Common myeloid progenitor, CD34-positive (primary cell): Measurements from ENCODE around the gene ADAR.

Source experiments
- CTCF ChIA-PET: fragments of 350-600 bp; sonication (Branson Sonifier 250); formaldehyde crosslinking; loops from one replicate; lab custom pipeline; 2021; ENCODE audit warnings: antibody characterized with exemption; lab: Charles Lee
- POLR2A ChIA-PET: fragments of 350-600 bp; sonication (Branson Sonifier 250); formaldehyde crosslinking; loops from one replicate; lab custom pipeline; 2021; ENCODE audit warnings: antibody characterized with exemption; lab: Charles Lee
- DNase-seq, 3 donors: peaks; one replicate each; pipeline versions ENCODE4 v3.0.0 to v3.0.0-alpha.2; 2013
- H3K27ac ChIP-seq, 2 experiments: 1 replicate in 1 of 2; 2 replicates in 1 of 2; pipeline ENCODE4 v1.7.0; 2013; ENCODE audit warnings: inconsistent platforms in 2 of 2, low read length in 2 of 2, mild to moderate bottlenecking in 2 of 2, low read depth in 1 of 2, moderate library complexity in 1 of 2; ENCODE audit not compliant: severe bottlenecking in 2 of 2, insufficient read depth in 1 of 2, poor library complexity in 1 of 2
- H3K27me3 ChIP-seq, 5 experiments: replicated peaks in 2 of 5; 1 replicate in 3 of 5; 2 replicates in 2 of 5; pipeline versions ENCODE4 v1.6.1 to v1.7.0; 2013; ENCODE audit warnings: low read length in 4 of 5, mild to moderate bottlenecking in 2 of 5, moderate library complexity in 2 of 5, inconsistent platforms in 1 of 5; ENCODE audit not compliant: insufficient read depth in 5 of 5, control insufficient read depth in 4 of 5
- H3K36me3 ChIP-seq, 4 experiments: 1 replicate in 2 of 4; 2 replicates in 2 of 4; pipeline versions ENCODE4 v1.6.1 to v1.7.0; 2013; ENCODE audit warnings: low read length in 3 of 4, control low read depth in 1 of 4, mild to moderate bottlenecking in 1 of 4; ENCODE audit not compliant: control insufficient read depth in 4 of 4, insufficient read depth in 4 of 4
- H3K4me1 ChIP-seq, 4 experiments: 1 replicate in 3 of 4; 2 replicates in 1 of 4; pipeline versions ENCODE4 v1.6.1 to v1.7.1; 2013; ENCODE audit warnings: low read length in 3 of 4, mild to moderate bottlenecking in 3 of 4, control low read depth in 1 of 4, inconsistent platforms in 1 of 4, moderate library complexity in 1 of 4; ENCODE audit not compliant: control insufficient read depth in 4 of 4, insufficient read depth in 4 of 4; ENCODE audit errors: control extremely low read depth in 1 of 4
- H3K4me3 ChIP-seq, 7 experiments: 1 replicate in 4 of 7; 2 replicates in 3 of 7; pipeline versions ENCODE4 v1.5.1 to v1.7.0; 2013; ENCODE audit warnings: mild to moderate bottlenecking in 7 of 7, low read length in 6 of 7, moderate library complexity in 6 of 7, inconsistent platforms in 2 of 7, low read depth in 2 of 7, control low read depth in 1 of 7; ENCODE audit not compliant: insufficient read depth in 4 of 7, control insufficient read depth in 1 of 7; ENCODE audit errors: extremely low read depth in 1 of 7
- H3K9me3 ChIP-seq, 5 experiments: 1 replicate in 4 of 5; 2 replicates in 1 of 5; pipeline versions ENCODE4 v1.6.1 to v1.7.1; 2013; ENCODE audit warnings: low read length in 4 of 5, mild to moderate bottlenecking in 2 of 5, inconsistent platforms in 1 of 5, low read depth in 1 of 5, moderate library complexity in 1 of 5; ENCODE audit not compliant: control insufficient read depth in 4 of 5, insufficient read depth in 2 of 5; ENCODE audit errors: control extremely low read depth in 1 of 5
- WGBS: methylation state at CpG from one replicate; pipeline ENCODE4 v1.1.5; 2013; ENCODE audit not compliant: insufficient coverage; 5-methylcytosine and 5-hydroxymethylcytosine counted together

The ADAR gene

GRCh38 chr1:154595621-154596020 lies 12.4 kb downstream of the ADAR start:
- no peak overlapping the region for H3K4me3 ChIP-seq
- H3K4me1 ChIP-seq = no peaks in the 10 kb centered on the region
- H3K27me3 ChIP-seq = no peaks in the 10 kb centered on the region
- H3K27ac ChIP-seq = no peak overlapping the region
- ChIA-PET POLR2A (no interaction called here), CTCF (interaction anchor here (1.6 to 2.5 kb wide), 3 partner anchors 10 to 35 kb away, joined by 5 to 11 read pairs (median 5); no protein-coding TSS in a partner anchor)
- no CpG with 5 or more reads among the region's 1 CpG for whole genome bisulfite sequencing
- H3K9me3 ChIP-seq = no peaks in the 10 kb centered on the region
- no peak for DNase-seq
- H3K36me3 ChIP-seq = peaks cover 18 to 90% (median 73%) of the 10 kb centered on the region in 4 experiments

DNA sequence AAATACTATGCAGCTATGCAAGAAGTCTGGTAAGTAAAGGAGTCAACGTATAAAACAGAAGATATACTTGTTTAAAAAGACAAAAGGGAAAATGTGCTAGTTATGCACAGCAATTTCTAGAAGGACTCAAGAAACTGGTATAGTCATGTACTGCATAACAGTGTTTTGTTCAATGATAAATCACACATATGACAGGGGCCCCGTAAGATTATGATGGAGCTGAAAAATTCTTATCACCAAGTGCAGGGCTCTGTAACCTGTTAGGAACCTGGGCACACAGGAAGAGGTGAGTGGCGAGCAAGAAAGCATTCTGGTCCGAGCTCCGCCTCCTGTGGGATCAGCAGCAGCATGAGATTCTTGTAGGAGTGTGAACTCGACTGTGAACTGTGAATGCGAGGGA lies 13.2 kb downstream of the ADAR start:
- WGBS = 94% methylated on average over 5 of the region's 7 CpGs
- Histone ChIP-seq H3K9me3 (no peaks in the 10 kb centered on the region), H3K27me3 (no peaks in the 10 kb centered on the region), H3K36me3 (peaks cover 18 to 94% (median 77%) of the 10 kb centered on the region in 4 experiments), H3K27ac (no peak overlapping the region), H3K4me1 (no peaks in the 10 kb centered on the region), H3K4me3 (no peak overlapping the region)
- POLR2A ChIA-PET = no interaction called here
- DNase-seq = no peak
- CTCF ChIA-PET = interaction anchor here (0.7 to 2.5 kb wide), 8 partner anchors 11 to 72 kb away, joined by 3 to 11 read pairs (median 4); partner anchors contain the start of gene CHRNB2

GRCh38 chr1:154593390-154593789 lies 14.6 kb downstream of the ADAR start:
- Histone ChIP-seq H3K36me3 (peaks cover 28 to 95% (median 78%) of the 10 kb centered on the region in 4 experiments), H3K4me1 (no peaks in the 10 kb centered on the region), H3K9me3 (no peaks in the 10 kb centered on the region), H3K4me3 (no peak overlapping the region), H3K27ac (no peak overlapping the region), H3K27me3 (no peaks in the 10 kb centered on the region)
- DNase-seq = peak in 2 of 3 donors; percentile 17 to 36
- CTCF ChIA-PET = interaction anchor here (1.2 to 1.6 kb wide), 2 partner anchors 20 to 180 kb away, joined by 3 read pairs; no protein-coding TSS in a partner anchor
- POLR2A ChIA-PET = no interaction called here

- Histone ChIP-seq H3K27ac (no peak overlapping the region), H3K27me3 (no peaks in the 10 kb centered on the region), H3K4me3 (no peak overlapping the region), H3K9me3 (no peaks in the 10 kb centered on the region), H3K36me3 (peaks cover 37 to 95% (median 78%) of the 10 kb centered on the region in 4 experiments), H3K4me1 (no peaks in the 10 kb centered on the region)
- WGBS = 96% methylated on average over 7 of the region's 7 CpGs
- DNase-seq = no peak
- CTCF ChIA-PET = interaction anchor here (1.0 to 2.8 kb wide), 4 partner anchors 9 to 31 kb away, joined by 3 to 11 read pairs (median 4); no protein-coding TSS in a partner anchor
- POLR2A ChIA-PET = no interaction called here
Measured at GRCh38 chr1:154591206-154591605, 16.8 kb downstream of the ADAR start.

DNA sequence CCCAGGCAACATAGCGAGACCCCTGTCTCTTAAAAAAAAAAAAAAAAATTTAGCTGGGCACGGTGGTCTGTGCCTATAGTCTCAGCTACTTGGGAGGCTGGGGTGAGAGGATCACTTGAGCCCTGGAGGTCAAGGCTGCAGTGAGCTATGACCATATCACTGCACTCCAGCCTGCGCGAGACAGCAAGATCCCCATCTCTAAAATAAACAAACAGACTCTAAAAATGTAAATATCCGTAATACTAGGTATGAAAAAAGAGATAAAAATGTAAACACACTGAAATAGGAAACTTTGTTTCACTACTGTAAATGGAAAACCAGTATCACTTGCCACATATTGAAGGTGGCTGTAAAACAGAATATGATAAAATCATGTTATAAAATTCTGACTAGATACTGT lies 17.2 kb downstream of the ADAR start:
- peaks cover 41 to 96% (median 80%) of the 10 kb centered on the region in 4 experiments for H3K36me3 ChIP-seq
- CTCF ChIA-PET = interaction anchor here (1.1 to 2.8 kb wide), 3 partner anchors 10 to 31 kb away, joined by 4 to 11 read pairs (median 5); no protein-coding TSS in a partner anchor
- POLR2A ChIA-PET = no interaction called here
- no peak overlapping the region for H3K27ac ChIP-seq
- H3K4me1 ChIP-seq = no peaks in the 10 kb centered on the region
- H3K9me3 ChIP-seq = no peaks in the 10 kb centered on the region
- no peak overlapping the region for H3K4me3 ChIP-seq
- WGBS = no CpG with 5 or more reads among the region's 5 CpGs
- DNase-seq = no peak
- no peaks in the 10 kb centered on the region for H3K27me3 ChIP-seq

- Histone ChIP-seq H3K4me1 (no peaks in the 10 kb centered on the region), H3K4me3 (no peak overlapping the region), H3K36me3 (peaks cover 51 to 98% (median 84%) of the 10 kb centered on the region in 4 experiments), H3K27me3 (no peaks in the 10 kb centered on the region), H3K9me3 (no peaks in the 10 kb centered on the region), H3K27ac (no peak overlapping the region)
- DNase-seq = no peak
- ChIA-PET POLR2A (no interaction called here), CTCF (interaction anchor here (1.0 to 2.2 kb wide), 3 partner anchors 10 to 14 kb away, joined by 4 to 5 read pairs (median 4); no protein-coding TSS in a partner anchor)
- 95% methylated on average over 8 of the region's 10 CpGs for WGBS
Measured at GRCh38 chr1:154589780-154590179, 18.2 kb downstream of the ADAR start.

DNA sequence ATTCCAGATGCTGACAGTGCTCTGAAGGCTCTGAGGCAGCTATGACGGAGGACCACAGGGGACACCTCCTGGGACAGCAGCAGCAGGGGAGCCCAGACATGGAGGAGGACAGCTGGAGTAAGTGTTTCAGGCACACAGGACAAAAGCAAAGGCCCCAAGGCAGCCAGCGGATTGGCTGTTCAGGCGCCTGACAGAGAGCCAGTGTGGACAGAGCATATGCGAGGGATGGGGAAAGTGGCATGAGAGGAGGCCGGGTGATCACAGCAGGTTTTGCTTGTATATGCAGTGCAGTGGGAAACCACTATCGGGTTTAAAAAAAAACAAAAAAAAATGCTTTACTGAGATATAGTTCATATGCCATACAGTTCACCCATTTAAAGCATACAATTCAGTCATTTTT lies 21.3 kb downstream of the ADAR start:
- 98% methylated on average over 4 of the region's 6 CpGs for WGBS
- Histone ChIP-seq H3K4me3 (no peak overlapping the region), H3K27me3 (no peaks in the 10 kb centered on the region), H3K9me3 (no peaks in the 10 kb centered on the region), H3K36me3 (peaks cover 46 to 100% (median 87%) of the 10 kb centered on the region in 4 experiments), H3K27ac (no peak overlapping the region), H3K4me1 (no peaks in the 10 kb centered on the region)
- ChIA-PET CTCF (no interaction called here), POLR2A (no interaction called here)
- no peak for DNase-seq
